ENCODE results near the gene BLVRA.

DNA sequence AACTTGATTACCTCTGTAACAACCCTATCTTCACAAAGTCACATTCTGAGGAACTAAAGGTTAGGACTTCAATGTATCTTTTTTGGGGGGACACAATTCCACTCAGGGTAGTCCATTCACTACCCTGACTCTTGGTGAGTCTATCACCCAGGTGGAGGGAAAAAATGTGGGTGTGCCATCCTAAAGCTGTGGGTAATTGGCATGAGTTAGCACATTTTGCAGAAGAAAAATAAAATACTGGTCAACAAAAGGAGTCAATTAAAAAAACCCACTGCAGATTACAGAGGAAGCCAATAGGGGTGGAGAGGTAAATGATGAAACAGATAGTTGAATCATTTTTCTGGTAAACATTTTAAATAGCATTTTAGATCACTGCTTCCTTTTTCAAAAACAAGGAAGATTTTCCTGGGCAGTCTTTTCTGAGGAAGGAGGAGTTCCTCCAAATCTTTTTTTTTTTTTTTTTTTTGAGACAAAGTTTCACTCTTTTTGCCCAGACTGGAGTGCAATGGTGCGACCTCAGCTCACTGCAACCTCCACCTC, 5.1 kb upstream of the BLVRA start:
- TF ChIP-seq, protein P1, sequence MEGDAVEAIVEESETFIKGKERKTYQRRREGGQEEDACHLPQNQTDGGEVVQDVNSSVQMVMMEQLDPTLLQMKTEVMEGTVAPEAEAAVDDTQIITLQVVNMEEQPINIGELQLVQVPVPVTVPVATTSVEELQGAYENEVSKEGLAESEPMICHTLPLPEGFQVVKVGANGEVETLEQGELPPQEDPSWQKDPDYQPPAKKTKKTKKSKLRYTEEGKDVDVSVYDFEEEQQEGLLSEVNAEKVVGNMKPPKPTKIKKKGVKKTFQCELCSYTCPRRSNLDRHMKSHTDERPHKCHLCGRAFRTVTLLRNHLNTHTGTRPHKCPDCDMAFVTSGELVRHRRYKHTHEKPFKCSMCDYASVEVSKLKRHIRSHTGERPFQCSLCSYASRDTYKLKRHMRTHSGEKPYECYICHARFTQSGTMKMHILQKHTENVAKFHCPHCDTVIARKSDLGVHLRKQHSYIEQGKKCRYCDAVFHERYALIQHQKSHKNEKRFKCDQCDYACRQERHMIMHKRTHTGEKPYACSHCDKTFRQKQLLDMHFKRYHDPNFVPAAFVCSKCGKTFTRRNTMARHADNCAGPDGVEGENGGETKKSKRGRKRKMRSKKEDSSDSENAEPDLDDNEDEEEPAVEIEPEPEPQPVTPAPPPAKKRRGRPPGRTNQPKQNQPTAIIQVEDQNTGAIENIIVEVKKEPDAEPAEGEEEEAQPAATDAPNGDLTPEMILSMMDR (IDR thresholded peaks at IDR 0.05) = no peak
- TF ChIP-seq EP300 (IDR thresholded peaks at IDR 0.05) (no peak), POLR2A (IDR thresholded peaks at IDR 0.05) (no peak)

All from suprapubic skin (tissue), 3 donors.